GM23248 (cell line): ENCODE measurements around the gene CDH7. TPM values are rescaled to one million over a fixed set of nuclear protein-coding genes. Genes with fewer than 3 reads are reported as not detected.

Experiments
- DNase-seq: peaks from one replicate; pipeline ENCODE4 v3.0.0-alpha.2; 2015
- H2AFZ ChIP-seq: fragments of 200-600 bp; sonication (generic); 2 replicates; pipeline ENCODE4 v1.6.1; 2016; ENCODE audit warnings: antibody characterized with exemption
- H3F3A ChIP-seq: fragments of 200-600 bp; sonication (generic); 2 replicates; pipeline ENCODE4 v1.6.1; 2016; ENCODE audit warnings: mild to moderate bottlenecking, antibody characterized with exemption, mixed run types; ENCODE audit not compliant: insufficient read depth
- H3K27ac ChIP-seq: fragments of 200-600 bp; sonication (generic); 2 replicates; pipeline ENCODE4 v1.5.1; 2016; ENCODE audit warnings: mild to moderate bottlenecking
- H3K27me3 ChIP-seq: fragments of 200-600 bp; sonication (generic); replicated peaks from 2 replicates; pipeline ENCODE4 v1.6.1; 2016; ENCODE audit warnings: mild to moderate bottlenecking; ENCODE audit not compliant: insufficient read depth
- H3K36me3 ChIP-seq: fragments of 200-600 bp; sonication (generic); 2 replicates; pipeline ENCODE4 v1.6.1; 2016; ENCODE audit warnings: low read depth, mild to moderate bottlenecking
- H3K4me1 ChIP-seq: fragments of 200-600 bp; sonication (generic); 2 replicates; pipeline ENCODE4 v1.6.1; 2016; ENCODE audit warnings: mild to moderate bottlenecking; ENCODE audit not compliant: insufficient read depth
- H3K4me2 ChIP-seq: fragments of 200-600 bp; sonication (generic); one replicate; pipeline ENCODE4 v1.6.1; 2016; ENCODE audit warnings: mild to moderate bottlenecking; ENCODE audit not compliant: unreplicated experiment
- H3K4me3 ChIP-seq: fragments of 200-600 bp; sonication (generic); 2 replicates; pipeline ENCODE4 v1.5.1; 2016; ENCODE audit warnings: mild to moderate bottlenecking
- H3K79me2 ChIP-seq: fragments of 200-600 bp; sonication (generic); 2 replicates; pipeline ENCODE4 v1.6.1; 2016; ENCODE audit warnings: mild to moderate bottlenecking; ENCODE audit not compliant: insufficient read depth
- H3K9ac ChIP-seq: fragments of 200-600 bp; sonication (generic); 2 replicates; pipeline ENCODE4 v1.6.1; 2016; ENCODE audit warnings: mild to moderate bottlenecking
- H3K9me2 ChIP-seq: fragments of 200-600 bp; sonication (generic); 2 replicates; pipeline ENCODE4 v1.6.1; 2016; ENCODE audit warnings: mixed run types, mild to moderate bottlenecking, moderate library complexity; ENCODE audit not compliant: insufficient read depth
- H3K9me3 ChIP-seq: fragments of 200-600 bp; sonication (generic); one replicate; pipeline ENCODE4 v1.6.1; 2017; ENCODE audit warnings: low read depth
- H4K20me1 ChIP-seq: fragments of 200-600 bp; sonication (generic); 2 replicates; pipeline ENCODE4 v1.6.0; 2016; ENCODE audit not compliant: insufficient read depth
- EZH2 ChIP-seq: fragments of 200-600 bp; sonication (generic); IDR thresholded peaks from 2 replicates; pipeline ENCODE4 v1.6.1; 2018; ENCODE audit warnings: antibody characterized with exemption, mild to moderate bottlenecking; ENCODE audit not compliant: insufficient read depth, poor library complexity, severe bottlenecking
- EZH2phosphoT487 ChIP-seq: fragments of 200-600 bp; sonication (generic); IDR thresholded peaks from 2 replicates; pipeline ENCODE4 v1.6.1; 2018; ENCODE audit warnings: antibody characterized with exemption, moderate library complexity, mild to moderate bottlenecking, low read depth; ENCODE audit not compliant: insufficient read depth
- WGBS, 2 experiments: methylation state at CpG; one replicate each; pipeline ENCODE4 v1.1.6; 2015 to 2017; ENCODE audit warnings: low lambda C conversion rate in 2 of 2, low coverage in 1 of 2; ENCODE audit errors: missing lambda C conversion rate in 2 of 2; 5-methylcytosine and 5-hydroxymethylcytosine counted together
- in situ Hi-C: fragments of 300-500 bp; cut with MboI; formaldehyde crosslinking; loops from 2 replicates; pipeline ENCODE4 v1.15.0; 2020
- polyA plus RNA-seq: library from polyadenylated mRNA; unstranded; fragments of >200 nt; fragmentation: Nextera tagmentation; extraction: Ambion mirVana; gene quantifications from 2 replicates; pipeline ENCODE4 v1.2.1, GENCODE V29; 2016
- total RNA-seq: library from RNA; depleted of rRNA; stranded (reverse); fragments of >200 nt; shearing (Covaris generic); gene quantifications from 2 replicates; pipeline ENCODE4 v1.2.3, GENCODE V29; 2014

CDH7 gene
- total and polyA plus RNA-seq, 2 experiments from 2014 or later: not detected

GRCh38 chr18:65922103-65922502 lies 171.3 kb downstream of the CDH7 start:
- H3K4me3 ChIP-seq: no peak overlapping the region
- 0 to 22% methylated on average over 1 of the region's 1 CpG for WGBS, 2 experiments

GRCh38 chr18:65924904-65925303 lies 174.1 kb downstream of the CDH7 start:
- H3K36me3 ChIP-seq: no peaks in the 10 kb centered on the region
- TF ChIP-seq EZH2phosphoT487: no peak
- no peak for TF ChIP-seq EZH2
- H4K20me1 ChIP-seq: no peaks in the 10 kb centered on the region
- WGBS, 2 experiments: 17 to 21% methylated on average over 3 of the region's 3 CpGs
- no peak overlapping the region for H3K4me2 ChIP-seq
- no peaks in the 10 kb centered on the region for H3F3A ChIP-seq
- H3K4me1 ChIP-seq: no peaks in the 10 kb centered on the region
- no peak for DNase-seq
- H3K27ac ChIP-seq: no peak overlapping the region
- H3K9me2 ChIP-seq: no peaks in the 10 kb centered on the region
- H3K9ac ChIP-seq: no peak overlapping the region
- no peaks in the 10 kb centered on the region for H3K9me3 ChIP-seq
- in situ Hi-C loops: no loop called here
- no peaks in the 10 kb centered on the region for H3K27me3 ChIP-seq
- H2AFZ ChIP-seq: no peak overlapping the region
- no peaks in the 10 kb centered on the region for H3K79me2 ChIP-seq
- H3K4me3 ChIP-seq: no peak overlapping the region

More at GRCh38 chr18:65922103-65922502, 171.3 kb downstream of the CDH7 start:
- no peaks in the 10 kb centered on the region for H3K9me3 ChIP-seq
- H3K36me3 ChIP-seq: no peaks in the 10 kb centered on the region
- no peaks in the 10 kb centered on the region for H4K20me1 ChIP-seq
- no peak overlapping the region for H2AFZ ChIP-seq
- H3K4me1 ChIP-seq: no peaks in the 10 kb centered on the region
- no peak for DNase-seq
- in situ Hi-C loops: no loop called here
- no peaks in the 10 kb centered on the region for H3K9me2 ChIP-seq
- H3K9ac ChIP-seq: no peak overlapping the region
- H3K27ac ChIP-seq: no peak overlapping the region
- H3K79me2 ChIP-seq: no peaks in the 10 kb centered on the region
- H3F3A ChIP-seq: no peaks in the 10 kb centered on the region
- no peak overlapping the region for H3K4me2 ChIP-seq
- H3K27me3 ChIP-seq: no peaks in the 10 kb centered on the region
- TF ChIP-seq EZH2phosphoT487 (no peak), EZH2 (no peak)

GRCh38 chr18:65934874-65935273 lies 184.1 kb downstream of the CDH7 start:
- no peaks in the 10 kb centered on the region for H4K20me1 ChIP-seq
- in situ Hi-C loops: no loop called here
- no peaks in the 10 kb centered on the region for H3F3A ChIP-seq
- no peaks in the 10 kb centered on the region for H3K27me3 ChIP-seq
- H3K4me2 ChIP-seq: no peak overlapping the region
- DNase-seq: no peak
- no peaks in the 10 kb centered on the region for H3K79me2 ChIP-seq
- H3K9ac ChIP-seq: no peak overlapping the region
- H3K36me3 ChIP-seq: no peaks in the 10 kb centered on the region
- no peaks in the 10 kb centered on the region for H3K9me2 ChIP-seq
- H3K27ac ChIP-seq: no peak overlapping the region
- no peak for TF ChIP-seq EZH2
- no peak for TF ChIP-seq EZH2phosphoT487
- H2AFZ ChIP-seq: no peak overlapping the region
- H3K4me3 ChIP-seq: no peak overlapping the region
- WGBS, 2 experiments: 4 to 10% methylated on average over 2 of the region's 2 CpGs
- H3K4me1 ChIP-seq: no peaks in the 10 kb centered on the region
- H3K9me3 ChIP-seq: no peaks in the 10 kb centered on the region

- Histone ChIP-seq H3K27ac (no peak overlapping the region), H3K9ac (no peak overlapping the region), H3K4me2 (no peak overlapping the region), H3K4me1 (no peaks in the 10 kb centered on the region), H3K9me3 (no peaks in the 10 kb centered on the region), H3K27me3 (no peaks in the 10 kb centered on the region), H3K79me2 (no peaks in the 10 kb centered on the region), H3K4me3 (no peak overlapping the region), H3F3A (no peaks in the 10 kb centered on the region), H3K36me3 (no peaks in the 10 kb centered on the region), H4K20me1 (no peaks in the 10 kb centered on the region), H3K9me2 (no peaks in the 10 kb centered on the region), H2AFZ (no peak overlapping the region)
- TF ChIP-seq EZH2phosphoT487: no peak
- TF ChIP-seq EZH2: no peak
- 30 to 44% methylated on average over 1 of the region's 1 CpG for WGBS, 2 experiments
- in situ Hi-C loops: no loop called here
- DNase-seq: no peak
These were observed 185.9 kb downstream of the CDH7 start for GRCh38 chr18:65936678-65937077.

GRCh38 chr18:65937180-65937579 lies 186.4 kb downstream of the CDH7 start:
- no peak overlapping the region for H3K4me2 ChIP-seq
- in situ Hi-C loops: no loop called here
- DNase-seq: no peak
- H3K36me3 ChIP-seq: no peaks in the 10 kb centered on the region
- no peak overlapping the region for H3K9ac ChIP-seq
- H3K4me3 ChIP-seq: no peak overlapping the region
- TF ChIP-seq EZH2 (no peak), EZH2phosphoT487 (no peak)
- no peaks in the 10 kb centered on the region for H3K79me2 ChIP-seq
- no peaks in the 10 kb centered on the region for H3K9me2 ChIP-seq
- H3K27me3 ChIP-seq: no peaks in the 10 kb centered on the region
- no peaks in the 10 kb centered on the region for H3F3A ChIP-seq
- no peaks in the 10 kb centered on the region for H3K9me3 ChIP-seq
- H3K4me1 ChIP-seq: no peaks in the 10 kb centered on the region
- H4K20me1 ChIP-seq: no peaks in the 10 kb centered on the region
- no peak overlapping the region for H2AFZ ChIP-seq
- no peak overlapping the region for H3K27ac ChIP-seq
